ENCODE results near the gene MZB1.

The MZB1 gene

DNA sequence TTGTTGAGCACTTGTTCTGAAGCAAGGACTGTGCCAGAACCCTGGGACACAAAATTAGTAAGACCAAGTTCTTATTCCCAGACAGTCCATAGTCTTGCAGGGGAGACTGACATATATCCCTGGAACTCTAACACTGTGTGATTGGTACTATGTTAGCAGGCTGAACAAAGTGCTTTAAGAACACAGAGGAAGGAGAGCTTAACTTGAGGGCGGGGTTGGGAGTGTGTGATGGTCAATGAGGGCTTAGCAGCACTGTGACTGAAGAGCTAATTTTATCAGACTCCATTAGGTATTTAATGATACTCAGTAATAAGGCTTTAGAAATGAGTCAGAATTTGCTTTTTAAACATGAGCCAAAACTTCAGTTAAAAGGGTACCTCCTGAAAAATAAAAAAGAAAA, 29.1 kb upstream of the MZB1 start:
- Mint-ChIP-seq H3K27me3 (ENCODE audit: low read depth, poor library complexity) (no peaks in the 10 kb centered on the region), H3K36me3 (ENCODE audit: low read depth) (peaks cover 59% of the 10 kb centered on the region), H3K27ac (no peak overlapping the region), H3K9me3 (no peaks in the 10 kb centered on the region), H3K4me3 (no peak overlapping the region), H3K4me1 (peaks cover 5% of the 10 kb centered on the region)
- DNase-seq: no peak
- TF ChIP-seq, protein P1, sequence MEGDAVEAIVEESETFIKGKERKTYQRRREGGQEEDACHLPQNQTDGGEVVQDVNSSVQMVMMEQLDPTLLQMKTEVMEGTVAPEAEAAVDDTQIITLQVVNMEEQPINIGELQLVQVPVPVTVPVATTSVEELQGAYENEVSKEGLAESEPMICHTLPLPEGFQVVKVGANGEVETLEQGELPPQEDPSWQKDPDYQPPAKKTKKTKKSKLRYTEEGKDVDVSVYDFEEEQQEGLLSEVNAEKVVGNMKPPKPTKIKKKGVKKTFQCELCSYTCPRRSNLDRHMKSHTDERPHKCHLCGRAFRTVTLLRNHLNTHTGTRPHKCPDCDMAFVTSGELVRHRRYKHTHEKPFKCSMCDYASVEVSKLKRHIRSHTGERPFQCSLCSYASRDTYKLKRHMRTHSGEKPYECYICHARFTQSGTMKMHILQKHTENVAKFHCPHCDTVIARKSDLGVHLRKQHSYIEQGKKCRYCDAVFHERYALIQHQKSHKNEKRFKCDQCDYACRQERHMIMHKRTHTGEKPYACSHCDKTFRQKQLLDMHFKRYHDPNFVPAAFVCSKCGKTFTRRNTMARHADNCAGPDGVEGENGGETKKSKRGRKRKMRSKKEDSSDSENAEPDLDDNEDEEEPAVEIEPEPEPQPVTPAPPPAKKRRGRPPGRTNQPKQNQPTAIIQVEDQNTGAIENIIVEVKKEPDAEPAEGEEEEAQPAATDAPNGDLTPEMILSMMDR (IDR thresholded peaks at IDR 0.05): no peak

GRCh38 chr5:139417214-139417613, 27.5 kb upstream of the MZB1 start:
- peaks cover 63% of the 10 kb centered on the region for H3K36me3 Mint-ChIP-seq (ENCODE audit: low read depth)
- TF ChIP-seq, protein P1 (IDR thresholded peaks at IDR 0.05): no peak
- H3K27me3 Mint-ChIP-seq (ENCODE audit: low read depth, poor library complexity): no peaks in the 10 kb centered on the region
- H3K4me3 Mint-ChIP-seq: no peak overlapping the region
- H3K9me3 Mint-ChIP-seq: no peaks in the 10 kb centered on the region
- H3K27ac Mint-ChIP-seq: no peak overlapping the region
- H3K4me1 Mint-ChIP-seq: peaks cover 2% of the 10 kb centered on the region
- no peak for DNase-seq

GRCh38 chr5:139416651-139417050, 26.9 kb upstream of the MZB1 start:
- Mint-ChIP-seq H3K27ac (no peak overlapping the region), H3K36me3 (ENCODE audit: low read depth) (peaks cover 61% of the 10 kb centered on the region), H3K4me1 (no peaks in the 10 kb centered on the region), H3K9me3 (no peaks in the 10 kb centered on the region), H3K27me3 (ENCODE audit: low read depth, poor library complexity) (peaks cover 4% of the 10 kb centered on the region), H3K4me3 (no peak overlapping the region)
- TF ChIP-seq, protein P1 (IDR thresholded peaks at IDR 0.05): no peak
- DNase-seq: no peak

DNA sequence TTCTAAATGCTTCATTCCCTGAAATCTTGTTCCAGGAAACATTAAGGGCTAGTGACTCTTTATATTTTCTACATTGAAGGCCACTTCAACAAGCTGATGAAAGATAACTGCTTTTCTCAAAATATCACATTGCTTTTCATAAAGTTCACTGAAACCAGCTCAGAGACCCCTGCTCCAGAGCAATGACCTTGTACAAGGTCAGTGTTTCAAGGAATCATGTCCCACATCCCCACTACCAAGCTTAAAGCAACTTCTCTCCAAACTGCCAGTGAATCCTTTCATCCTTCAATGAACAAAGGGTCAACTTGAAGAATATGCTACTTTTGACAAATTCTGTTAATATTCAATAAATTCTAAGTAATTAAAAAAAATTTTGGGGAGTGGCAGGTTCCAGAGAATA, 26.2 kb upstream of the MZB1 start:
- Mint-ChIP-seq H3K4me1 (no peaks in the 10 kb centered on the region), H3K27ac (no peak overlapping the region), H3K27me3 (ENCODE audit: low read depth, poor library complexity) (peaks cover 4% of the 10 kb centered on the region), H3K4me3 (no peak overlapping the region), H3K36me3 (ENCODE audit: low read depth) (peaks cover 59% of the 10 kb centered on the region), H3K9me3 (no peaks in the 10 kb centered on the region)
- no peak for DNase-seq
- TF ChIP-seq, protein P1 (IDR thresholded peaks at IDR 0.05): no peak

GRCh38 chr5:139415221-139415861, 25.6 kb upstream of the MZB1 start:
- Mint-ChIP-seq H3K27ac (no peak overlapping the region), H3K36me3 (ENCODE audit: low read depth) (peaks cover 54% of the 10 kb centered on the region), H3K4me3 (no peak overlapping the region), H3K9me3 (no peaks in the 10 kb centered on the region), H3K4me1 (no peaks in the 10 kb centered on the region), H3K27me3 (ENCODE audit: low read depth, poor library complexity) (peaks cover 4% of the 10 kb centered on the region)
- TF ChIP-seq, protein P1 (IDR thresholded peaks at IDR 0.05): no peak
- DNase-seq: no peak

DNA sequence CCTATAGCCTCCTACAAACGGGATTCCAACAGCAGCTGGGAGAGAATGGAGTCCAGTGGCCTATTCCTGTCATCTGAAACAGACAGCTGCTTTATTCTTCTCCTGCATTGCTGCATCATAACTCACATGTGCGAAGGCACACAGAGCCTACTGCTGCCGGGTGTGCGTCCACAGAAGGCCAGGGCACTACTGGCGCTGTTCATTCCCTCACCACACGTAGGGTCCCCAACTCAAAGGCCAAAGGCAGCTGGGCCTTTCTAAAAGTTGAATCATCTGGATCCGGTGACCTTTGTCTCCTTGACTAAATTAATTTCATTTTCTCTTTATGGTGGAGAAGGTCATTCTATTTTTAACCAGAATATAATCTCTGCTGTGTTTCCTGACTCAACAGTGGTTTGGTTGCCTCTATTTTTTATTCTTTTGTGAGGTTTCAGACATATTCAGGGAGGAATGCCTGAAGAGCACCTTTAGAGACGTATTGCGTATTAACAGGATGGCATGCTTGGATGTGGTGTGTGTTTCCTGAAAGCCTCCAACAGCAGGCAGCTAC, 24.9 kb upstream of the MZB1 start:
- DNase-seq: no peak
- Mint-ChIP-seq H3K9me3 (no peaks in the 10 kb centered on the region), H3K4me3 (no peak overlapping the region), H3K27ac (no peak overlapping the region), H3K36me3 (ENCODE audit: low read depth) (peaks cover 47% of the 10 kb centered on the region), H3K27me3 (ENCODE audit: low read depth, poor library complexity) (peaks cover 4% of the 10 kb centered on the region), H3K4me1 (no peaks in the 10 kb centered on the region)
- TF ChIP-seq, protein P1 (IDR thresholded peaks at IDR 0.05): no peak

Data from nephron progenitor cell (in vitro differentiated cells).